Stomach (tissue), 19 donors: Measurements from ENCODE around the gene SCAND1. TPM values are rescaled to one million over a fixed set of nuclear protein-coding genes. Genes with fewer than 3 reads are reported as not detected.
"Not testable (repeated sequence)": the region's sequence is repeated elsewhere in the genome, so short reads cannot be mapped to it uniquely, and the experiment has no call there.

ENCODE experiments used
- DNase-seq, 2 donors: peaks; one replicate each; pipeline versions ENCODE4 v3.0.0 to v3.0.0-alpha.2; 2013 to 2019
- H3K27ac ChIP-seq, 5 donors: fragments of 200-600 bp in 4 of 5; sonication (generic) in 4 of 5; one replicate each; pipeline ENCODE4 v1.5.1; 2013 to 2019; ENCODE audit warnings: mild to moderate bottlenecking in 1 of 5, moderate library complexity in 1 of 5
- H3K27me3 ChIP-seq, 3 donors: fragments of 200-600 bp; sonication (generic); one replicate each; pipeline ENCODE4 v1.5.1; 2017 to 2019; ENCODE audit warnings: mixed run types in 1 of 3
- H3K36me3 ChIP-seq, 4 donors: fragments of 200-600 bp; sonication (generic); 1 replicate in 3 of 4; 2 replicates in 1 of 4; pipeline ENCODE4 v1.5.1; 2016 to 2019
- H3K4me1 ChIP-seq, 4 donors: fragments of 200-600 bp; sonication (generic); one replicate each; pipeline ENCODE4 v1.5.1; 2016 to 2019
- H3K4me3 ChIP-seq, 4 donors: fragments of 200-600 bp; sonication (generic) in 3 of 4; one replicate each; pipeline ENCODE4 v1.5.1; 2016 to 2019; ENCODE audit warnings: mild to moderate bottlenecking in 1 of 4
- H3K9me3 ChIP-seq, 4 donors: fragments of 200-600 bp; sonication (generic); one replicate each; pipeline ENCODE4 v1.5.1; 2016 to 2019
- CTCF ChIP-seq, 7 experiments: fragments of 450-650 bp in 4 of 7; fragments of 200-600 bp in 3 of 7; sonication (generic) in 3 of 7; IDR thresholded peaks; one replicate each; pipeline ENCODE4 v1.5.1; 2016 to 2019; ENCODE audit warnings: antibody characterized with exemption in 7 of 7, control low read depth in 2 of 7, mild to moderate bottlenecking in 1 of 7
- EP300 ChIP-seq: sonication (generic); formaldehyde crosslinking; IDR thresholded peaks from one replicate; pipeline ENCODE4 v1.6.1; 2017; ENCODE audit warnings: antibody characterized with exemption
- POLR2A ChIP-seq, 4 donors: fragments of 450-650 bp; IDR thresholded peaks; one replicate each; pipeline ENCODE4 v1.6.1; 2016; ENCODE audit warnings: antibody characterized with exemption in 4 of 4, control low read depth in 2 of 4, mild to moderate bottlenecking in 1 of 4, moderate library complexity in 1 of 4
- POLR2AphosphoS5 ChIP-seq, 3 donors: sonication (generic); formaldehyde crosslinking; IDR thresholded peaks; one replicate each; pipeline ENCODE4 v1.6.1; 2016; ENCODE audit warnings: antibody characterized with exemption in 3 of 3
- WGBS, 5 donors: extraction: QIAGEN DNeasy Blood & Tissue Kit in 3 of 5; methylation state at CpG; one replicate each; pipeline versions ENCODE4 v1.1.5 to v1.1.7; 2013 to 2018; 5-methylcytosine and 5-hydroxymethylcytosine counted together
- intact Hi-C: fragments of 100-400 bp; cut with DNase I; formaldehyde crosslinking; loops from one replicate; pipeline ENCODE4 v1.15.1; 2023; ENCODE audit warnings: low total_unique reads
- long read RNA-seq, 10 donors: transcript quantifications; one replicate each; lab custom pipeline, GENCODE V29; 2026
- polyA plus RNA-seq, 3 donors: library from polyadenylated mRNA; stranded (reverse); fragments of 200-250 nt; gene quantifications; one replicate each; pipeline ENCODE4 v1.2.3, GENCODE V29; 2013
- total RNA-seq, 5 donors: library from RNA; depleted of rRNA; stranded (reverse); fragments of >200 nt; gene quantifications; one replicate each; pipeline versions ENCODE4 v1.1.0 to v1.2.3, GENCODE V29; 2014 to 2016
- donor health status: healthy with polysubstance abuse.
- donor health status: Bipolar disorder and iron deficiency.
- donor health status: healthy.

SCAND1 gene
- total RNA-seq (100 to 1,000 TPM in 2 of 5 donors, 10 to 100 TPM in 3; 16.9 to 221 (median 67.4) TPM), polyA plus RNA-seq (100 to 1,000 TPM; 154 to 246 (median 202) TPM)
- long read RNA-seq, donor 1, transcript SCAND1-201 (2 exons, 902 nt), result major isoform, 5 of 5 reads
- long read RNA-seq, donor 1, partial matches to known transcripts, result 0 of 5 reads
- long read RNA-seq, donor 1, other reads (novel, unspliced or antisense), result 0 of 5 reads
- long read RNA-seq, donor 2, transcript SCAND1-201 (2 exons, 902 nt), result major isoform, 5 of 5 reads
- long read RNA-seq, donor 2, partial matches to known transcripts, result 0 of 5 reads
- long read RNA-seq, donor 2, other reads (novel, unspliced or antisense), result 0 of 5 reads
- long read RNA-seq, donor 3, transcript SCAND1-201 (2 exons, 902 nt), result major isoform, 9 of 9 reads
- long read RNA-seq, donor 3, partial matches to known transcripts, result 0 of 9 reads
- long read RNA-seq, donor 3, other reads (novel, unspliced or antisense), result 0 of 9 reads
- long read RNA-seq, donor 4, partial matches to known transcripts, result 0 of 2 reads
- long read RNA-seq, donor 4, other reads (novel, unspliced or antisense), result 0 of 2 reads
- long read RNA-seq, donor 5, transcript SCAND1-201 (2 exons, 902 nt), result major isoform, 24 of 24 reads
- long read RNA-seq, donor 5, partial matches to known transcripts, result 0 of 24 reads
- long read RNA-seq, donor 5, other reads (novel, unspliced or antisense), result 0 of 24 reads
- long read RNA-seq, donor 6, transcript SCAND1-201 (2 exons, 902 nt), result major isoform, 25 of 25 reads
- long read RNA-seq, donor 6, partial matches to known transcripts, result 0 of 25 reads
- long read RNA-seq, donor 6, other reads (novel, unspliced or antisense), result 0 of 25 reads
- long read RNA-seq, donor 7, transcript SCAND1-201 (2 exons, 902 nt), result major isoform, 24 of 24 reads
- long read RNA-seq, donor 7, partial matches to known transcripts, result 0 of 24 reads
- long read RNA-seq, donor 7, other reads (novel, unspliced or antisense), result 0 of 24 reads
- long read RNA-seq, donor 8, transcript SCAND1-201 (2 exons, 902 nt), result major isoform, 7 of 7 reads
- long read RNA-seq, donor 8, partial matches to known transcripts, result 0 of 7 reads
- long read RNA-seq, donor 8, other reads (novel, unspliced or antisense), result 0 of 7 reads
- long read RNA-seq, donor 9, transcript SCAND1-201 (2 exons, 902 nt), result major isoform, 11 of 11 reads
- long read RNA-seq, donor 9, partial matches to known transcripts, result 0 of 11 reads
- long read RNA-seq, donor 9, other reads (novel, unspliced or antisense), result 0 of 11 reads
- long read RNA-seq, donor 10, transcript SCAND1-201 (2 exons, 902 nt), result major isoform, 5 of 5 reads
- long read RNA-seq, donor 10, partial matches to known transcripts, result 0 of 5 reads
- long read RNA-seq, donor 10, other reads (novel, unspliced or antisense), result 0 of 5 reads

- TF ChIP-seq POLR2AphosphoS5 (IDR thresholded peaks at IDR 0.05), result peak; percentile 59 to 93 (median 86)
- TF ChIP-seq EP300, result no peak
- TF ChIP-seq POLR2A (IDR thresholded peaks at IDR 0.05), result peak in 2 of 4 donors; percentile 60 to 66
- TF ChIP-seq CTCF (IDR thresholded peaks at IDR 0.05), result peak in 5 of 7 experiments; percentile 91 to 96 (median 95)
- WGBS, 5 donors, result 0 to 1% (median 0%) methylated on average over 18 to 76 of the region's 76 CpGs
- DNase-seq, result peak; percentile 96 to 99
- Histone ChIP-seq H3K9me3 (no peaks in the 10 kb centered on the region), H3K27me3 (no peaks in the 10 kb centered on the region), H3K36me3 (peaks cover 0 to 6% (median 4%) of the 10 kb centered on the region in 4 donors), H3K27ac (peak within 1 kb of the TSS; percentile 97 to 99 (median 98)), H3K4me3 (peak within 1 kb of the TSS; percentile 81 to 97 (median 96)), H3K4me1 (peaks cover 23 to 36% (median 32%) of the 10 kb centered on the region in 4 donors)
- intact Hi-C loops, result no loop called here
Observed at GRCh38 chr20:35954200-35954906, at the start of gene SCAND1. Gene SCAND1 (minus strand): TSS chr20:35954502. CDS start chr20:35954284, 218 bp downstream.

GRCh38 chr20:36004045-36004444 is 49.7 kb upstream of the SCAND1 start:
- no peak overlapping the region for H3K27ac ChIP-seq
- H3K9me3 ChIP-seq, result peaks cover 0 to 18% (median 2%) of the 10 kb centered on the region in 4 donors
- 71 to 89% (median 82%) methylated on average over 1 of the region's 1 CpG for WGBS, 5 donors
- H3K4me1 ChIP-seq, result no peaks in the 10 kb centered on the region
- no peak overlapping the region for H3K4me3 ChIP-seq
- H3K27me3 ChIP-seq, result no peaks in the 10 kb centered on the region
- H3K36me3 ChIP-seq, result no peaks in the 10 kb centered on the region
- no peak for DNase-seq
- intact Hi-C loops, result no loop called here
- no peak for TF ChIP-seq POLR2AphosphoS5 (IDR thresholded peaks at IDR 0.05)
- no peak for TF ChIP-seq EP300
- TF ChIP-seq POLR2A (IDR thresholded peaks at IDR 0.05), result no peak
- no peak for TF ChIP-seq CTCF (IDR thresholded peaks at IDR 0.05)

- Histone ChIP-seq H3K9me3 (peaks cover 0 to 18% (median 2%) of the 10 kb centered on the region in 4 donors), H3K36me3 (no peaks in the 10 kb centered on the region), H3K27me3 (no peaks in the 10 kb centered on the region), H3K4me3 (no peak overlapping the region), H3K27ac (no peak overlapping the region), H3K4me1 (no peaks in the 10 kb centered on the region)
- intact Hi-C loops, result no loop called here
- DNase-seq, result no peak
- TF ChIP-seq POLR2AphosphoS5 (IDR thresholded peaks at IDR 0.05) (no peak), POLR2A (IDR thresholded peaks at IDR 0.05) (no peak), CTCF (IDR thresholded peaks at IDR 0.05) (no peak), EP300 (no peak)
Observed at GRCh38 chr20:36002855-36003254, 48.6 kb upstream of the SCAND1 start.

GRCh38 chr20:36001331-36001730 is 47.0 kb upstream of the SCAND1 start:
- WGBS, 5 donors, result 73 to 97% (median 96%) methylated on average over 3 to 23 of the region's 34 CpGs
- H3K27ac ChIP-seq, intact Hi-C loops, H3K4me1 ChIP-seq, DNase-seq, H3K36me3 ChIP-seq, H3K27me3 ChIP-seq, H3K4me3 ChIP-seq: not testable (repeated sequence)
- peaks cover 0 to 18% (median 2%) of the 10 kb centered on the region in 4 donors for H3K9me3 ChIP-seq

GRCh38 chr20:35996492-35996891 is 42.2 kb upstream of the SCAND1 start:
- intact Hi-C loops, H3K4me3 ChIP-seq, H3K27me3 ChIP-seq, H3K36me3 ChIP-seq, H3K4me1 ChIP-seq, H3K9me3 ChIP-seq, DNase-seq, H3K27ac ChIP-seq: not testable (repeated sequence)
- 89 to 95% (median 94%) methylated on average over 8 of the region's 8 CpGs for WGBS, 5 donors
